Measurements from ENCODE around the gene HNRNPAB.

GRCh38 chr5:178192244-178192643 lies 12.1 kb upstream of the HNRNPAB start:
- no peak for TF ChIP-seq CTCF (IDR thresholded peaks at IDR 0.05 in 4 of 5, conservative IDR thresholded peaks at IDR 0.05 in 1 of 5)
- no peak for TF ChIP-seq POLR2A (IDR thresholded peaks at IDR 0.05)
